ENCODE data around the gene TMEM191C.
"Not testable (repeated sequence)": the region's sequence is repeated elsewhere in the genome, so short reads cannot be mapped to it uniquely, and the experiment has no call there.

Gene TMEM191C

GRCh38 chr22:21446128-21446826, 20.9 kb upstream of the TMEM191C start:
- no peak for DNase-seq (ENCODE audit: low read depth, low spot score)

- DNase-seq (ENCODE audit: low read depth, low spot score) = no peak
Observed at GRCh38 chr22:21446827-21447690, 20.1 kb upstream of the TMEM191C start.

- DNase-seq (ENCODE audit: low read depth, low spot score) = no peak
Observed at GRCh38 chr22:21447694-21448402, 19.3 kb upstream of the TMEM191C start.

- DNase-seq (ENCODE audit: low read depth, low spot score) = no peak
Observed at GRCh38 chr22:21448627-21449416, 18.4 kb upstream of the TMEM191C start.

GRCh38 chr22:21449531-21450319, 17.5 kb upstream of the TMEM191C start:
- no peak for DNase-seq (ENCODE audit: low read depth, low spot score)

GRCh38 chr22:21450320-21450831, 16.8 kb upstream of the TMEM191C start:
- DNase-seq (ENCODE audit: low read depth, low spot score) = no peak

GRCh38 chr22:21450858-21451353, 16.3 kb upstream of the TMEM191C start:
- no peak for DNase-seq (ENCODE audit: low read depth, low spot score)

- DNase-seq (ENCODE audit: low read depth, low spot score) = no peak
Observed at GRCh38 chr22:21451545-21452520, 15.4 kb upstream of the TMEM191C start.

GRCh38 chr22:21452666-21453065, 14.5 kb upstream of the TMEM191C start:
- DNase-seq (ENCODE audit: low read depth, low spot score) = not testable (repeated sequence)

GRCh38 chr22:21454998-21455333, 12.2 kb upstream of the TMEM191C start:
- DNase-seq (ENCODE audit: low read depth, low spot score) = not testable (repeated sequence)

GRCh38 chr22:21455334-21456089, 11.7 kb upstream of the TMEM191C start:
- no peak for DNase-seq (ENCODE audit: low read depth, low spot score)

GRCh38 chr22:21457023-21457787, 10.0 kb upstream of the TMEM191C start:
- DNase-seq (ENCODE audit: low read depth, low spot score) = no peak

- not testable (repeated sequence) for DNase-seq (ENCODE audit: low read depth, low spot score)
Observed at GRCh38 chr22:21462672-21463071, 4.5 kb upstream of the TMEM191C start.

GRCh38 chr22:21468194-21469096, 1.3 kb downstream of the TMEM191C start:
- DNase-seq (ENCODE audit: low read depth, low spot score) = peak; percentile 83

GRCh38 chr22:21469097-21469994, 2.2 kb downstream of the TMEM191C start:
- DNase-seq (ENCODE audit: low read depth, low spot score) = not testable (repeated sequence)
